Suprapubic skin (tissue), 4 donors: Measurements from ENCODE around the gene R3HDM4. TPM values are rescaled to one million over a fixed set of nuclear protein-coding genes. Genes with fewer than 3 reads are reported as not detected.
"Not testable (repeated sequence)": the region's sequence is repeated elsewhere in the genome, so short reads cannot be mapped to it uniquely, and the experiment has no call there.

Source experiments
- DNase-seq, 2 donors: peaks; one replicate each; pipeline ENCODE4 v3.0.0-alpha.2; 2019; ENCODE audit warnings: low spot score in 2 of 2
- H3K27ac ChIP-seq: fragments of 200-600 bp; sonication (generic); one replicate; pipeline ENCODE4 v1.5.1; 2019
- H3K27me3 ChIP-seq: fragments of 200-600 bp; sonication (generic); one replicate; pipeline ENCODE4 v1.5.1; 2019
- H3K36me3 ChIP-seq: fragments of 200-600 bp; sonication (generic); one replicate; pipeline ENCODE4 v1.5.1; 2019
- H3K4me1 ChIP-seq: fragments of 200-600 bp; sonication (generic); one replicate; pipeline ENCODE4 v1.5.1; 2019
- H3K4me3 ChIP-seq: fragments of 200-600 bp; sonication (generic); one replicate; pipeline ENCODE4 v1.5.1; 2019; ENCODE audit warnings: mild to moderate bottlenecking
- H3K9me3 ChIP-seq: fragments of 200-600 bp; sonication (generic); one replicate; pipeline ENCODE4 v1.5.1; 2019
- CTCF ChIP-seq, 2 donors: fragments of 200-600 bp in 1 of 2; fragments of 450-650 bp in 1 of 2; sonication (generic) in 1 of 2; IDR thresholded peaks; one replicate each; pipeline ENCODE4 v1.5.1; 2016 to 2019; ENCODE audit warnings: antibody characterized with exemption in 2 of 2, mild to moderate bottlenecking in 1 of 2, moderate library complexity in 1 of 2
- EP300 ChIP-seq: sonication (generic); formaldehyde crosslinking; IDR thresholded peaks from one replicate; pipeline ENCODE4 v1.6.1; 2017; ENCODE audit warnings: antibody characterized with exemption
- POLR2A ChIP-seq, 2 donors: fragments of 450-650 bp; IDR thresholded peaks; one replicate each; pipeline ENCODE4 v1.6.1; 2017; ENCODE audit warnings: antibody characterized with exemption in 2 of 2, mild to moderate bottlenecking in 2 of 2, moderate library complexity in 2 of 2
- POLR2AphosphoS5 ChIP-seq, 3 donors: sonication (generic); formaldehyde crosslinking; IDR thresholded peaks; one replicate each; pipeline ENCODE4 v1.6.1; 2017; ENCODE audit warnings: antibody characterized with exemption in 3 of 3
- WGBS: methylation state at CpG from one replicate; pipeline ENCODE4 v1.1.5; 2018; 5-methylcytosine and 5-hydroxymethylcytosine counted together
- total RNA-seq, 4 donors: library from RNA; depleted of rRNA; stranded (reverse); fragments of >200 nt; gene quantifications; one replicate each; pipeline ENCODE4 v1.1.0, GENCODE V29; 2016

Gene R3HDM4
- total RNA-seq, 4 donors from 2014 or later, result 41.3 to 58.3 (median 51.2) TPM

GRCh38 chr19:850979-851335, 62.1 kb downstream of the R3HDM4 start:
- no peak for DNase-seq
- no CpG with 5 or more reads among the region's 13 CpGs for WGBS
- TF ChIP-seq CTCF (IDR thresholded peaks at IDR 0.05) (no peak), POLR2A (IDR thresholded peaks at IDR 0.05) (no peak), EP300 (no peak)
- no peaks in the 10 kb centered on the region for H3K36me3 ChIP-seq
- no peaks in the 10 kb centered on the region for H3K9me3 ChIP-seq
- H3K4me3 ChIP-seq, result no peak overlapping the region
- H3K4me1 ChIP-seq, result peaks cover 31% of the 10 kb centered on the region
- peak overlapping the region; percentile 63 for H3K27ac ChIP-seq
- H3K27me3 ChIP-seq, result peaks cover 37% of the 10 kb centered on the region

DNA sequence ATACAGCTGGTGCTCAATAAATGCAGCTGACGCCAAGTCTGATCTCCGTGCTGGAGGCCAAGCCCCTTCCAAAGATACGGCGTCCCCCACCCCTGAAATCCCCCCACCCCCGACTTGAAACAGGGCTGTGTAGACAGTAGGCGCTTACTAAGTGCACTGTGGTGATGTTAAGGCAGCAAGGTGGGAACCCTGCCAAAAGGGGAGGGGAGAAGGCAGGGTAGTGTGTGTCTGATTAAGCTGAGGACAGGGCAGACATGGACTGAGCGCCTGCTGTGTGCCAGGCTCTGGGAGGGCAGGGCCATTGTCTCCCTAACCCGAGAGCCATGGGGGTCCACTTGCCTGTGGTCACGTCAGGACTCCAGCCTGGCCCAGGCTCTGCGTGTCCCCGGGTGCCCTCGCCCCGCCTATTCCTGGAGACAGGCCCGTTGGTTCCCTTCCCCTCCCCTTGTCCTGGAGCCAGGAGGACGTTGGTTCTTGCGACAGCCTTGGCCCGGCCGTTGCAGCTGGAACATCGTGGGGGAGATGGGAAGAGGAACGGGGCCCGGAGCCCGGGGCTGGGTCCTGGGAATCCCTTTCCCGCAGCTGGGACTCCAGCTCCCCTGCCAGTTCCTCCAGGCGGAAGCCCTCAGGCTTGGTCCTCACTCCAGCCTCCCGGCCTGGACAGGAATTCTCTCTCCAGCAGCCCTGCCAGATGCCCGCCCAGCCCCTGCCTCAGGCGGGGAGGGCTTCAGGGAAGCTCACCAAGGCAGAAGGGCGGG, 62.6 kb downstream of the R3HDM4 start:
- Histone ChIP-seq H3K36me3 (no peaks in the 10 kb centered on the region), H3K4me3 (no peak overlapping the region), H3K27ac (peak overlapping the region; percentile 63), H3K9me3 (no peaks in the 10 kb centered on the region), H3K27me3 (peaks cover 41% of the 10 kb centered on the region), H3K4me1 (peaks cover 31% of the 10 kb centered on the region)
- WGBS, result 76% methylated on average over 6 of the region's 28 CpGs
- TF ChIP-seq EP300, result peak; percentile 22
- peak in 1 of 2 donors; percentile 16 for TF ChIP-seq POLR2A (IDR thresholded peaks at IDR 0.05)
- TF ChIP-seq CTCF (IDR thresholded peaks at IDR 0.05), result no peak
- peak in 2 of 3 donors; percentile 88 for TF ChIP-seq POLR2AphosphoS5 (IDR thresholded peaks at IDR 0.05)
- peak; percentile 95 to 96 for DNase-seq

DNA sequence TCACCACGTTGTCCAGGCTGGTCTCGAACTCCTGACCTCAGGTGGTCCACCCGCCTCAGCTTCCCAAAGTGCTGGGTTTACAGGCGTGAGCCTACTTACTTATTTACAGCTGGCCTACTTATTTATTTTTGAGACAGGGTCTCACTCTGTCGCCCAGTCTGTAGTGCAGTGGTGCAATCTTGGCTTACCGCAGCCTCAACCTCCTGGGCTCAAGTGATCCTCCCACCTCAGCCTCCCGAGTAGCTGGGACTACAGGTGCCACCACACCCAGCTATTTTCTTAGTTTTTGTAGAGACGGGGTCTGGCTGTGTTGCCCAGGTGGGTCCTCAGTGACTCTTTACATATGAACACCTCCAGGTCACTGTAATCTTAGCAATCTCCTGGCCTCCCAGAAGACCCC, 63.8 kb downstream of the R3HDM4 start:
- H3K36me3 ChIP-seq, H3K9me3 ChIP-seq, DNase-seq, H3K4me3 ChIP-seq, H3K27ac ChIP-seq: not testable (repeated sequence)
- Histone ChIP-seq H3K4me1 (peaks cover 34% of the 10 kb centered on the region), H3K27me3 (peaks cover 46% of the 10 kb centered on the region)
- WGBS, result 78% methylated on average over 8 of the region's 8 CpGs

GRCh38 chr19:848386-848921, 64.6 kb downstream of the R3HDM4 start:
- no peak for DNase-seq
- Histone ChIP-seq H3K27me3 (peaks cover 53% of the 10 kb centered on the region), H3K4me3 (no peak overlapping the region), H3K27ac (no peak overlapping the region), H3K4me1 (peaks cover 41% of the 10 kb centered on the region), H3K36me3 (no peaks in the 10 kb centered on the region), H3K9me3 (no peaks in the 10 kb centered on the region)
- 40% methylated on average over 10 of the region's 12 CpGs for whole genome bisulfite sequencing
- TF ChIP-seq CTCF (IDR thresholded peaks at IDR 0.05), result no peak
- TF ChIP-seq POLR2AphosphoS5 (IDR thresholded peaks at IDR 0.05), result no peak
- TF ChIP-seq EP300, result no peak
- TF ChIP-seq POLR2A (IDR thresholded peaks at IDR 0.05), result no peak

Other genes starting within 250 kb of the R3HDM4 start
- 10 to 100 TPM; 19.6 to 61.4 (median 59.0) TPM for gene FSTL3, start 236.8 kb downstream of the R3HDM4 start, total RNA-seq
- gene PRSS57, start 217.8 kb downstream of the R3HDM4 start, total RNA-seq, result not detected
- 10 to 100 TPM; 19.4 to 45.4 (median 24.2) TPM for gene PALM, start 204.3 kb downstream of the R3HDM4 start, total RNA-seq
- 1 to 10 TPM in 2 of 4 donors, under 1 TPM in 1, not detected in 1; 0.60 to 6.5 (median 2.0) TPM for gene MISP, start 162.1 kb downstream of the R3HDM4 start, total RNA-seq
- gene PTBP1, start 115.8 kb downstream of the R3HDM4 start, total RNA-seq, result 100 to 1,000 TPM; 152 to 227 (median 174) TPM
- not detected for gene PLPPR3, start 91.3 kb downstream of the R3HDM4 start, total RNA-seq
- gene AZU1, start 85.4 kb downstream of the R3HDM4 start, total RNA-seq, result under 1 TPM in 1 of 4 donors, not detected in 3; 0.79 TPM
- not detected for gene PRTN3, start 72.2 kb downstream of the R3HDM4 start, total RNA-seq
- under 1 TPM in 1 of 4 donors, not detected in 3; 0.79 TPM for gene ELANE, start 60.9 kb downstream of the R3HDM4 start, total RNA-seq
- 100 to 1,000 TPM; 195 to 332 (median 294) TPM for gene CFD, start 53.6 kb downstream of the R3HDM4 start, total RNA-seq
- 10 to 100 TPM; 45.1 to 63.9 (median 57.0) TPM for gene MED16, start 20.0 kb downstream of the R3HDM4 start, total RNA-seq
- not detected for gene RNU6-9, start 19.7 kb downstream of the R3HDM4 start, total RNA-seq
- under 1 TPM in 1 of 4 donors, not detected in 3; 0.29 TPM for gene KISS1R, start 4.1 kb upstream of the R3HDM4 start, total RNA-seq
- 1 to 10 TPM; 4.7 to 7.5 (median 6.1) TPM for gene ARID3A, start 12.8 kb upstream of the R3HDM4 start, total RNA-seq
- gene WDR18, start 71.1 kb upstream of the R3HDM4 start, total RNA-seq, result 10 to 100 TPM; 25.0 to 52.6 (median 42.2) TPM
- 1 to 10 TPM in 1 of 4 donors, under 1 TPM in 1, not detected in 2; 0.13 to 1.1 TPM for gene GRIN3B, start 87.2 kb upstream of the R3HDM4 start, total RNA-seq
- 100 to 1,000 TPM; 165 to 349 (median 243) TPM for gene TMEM259, start 107.9 kb upstream of the R3HDM4 start, total RNA-seq
- gene RNU6-2, start 108.3 kb upstream of the R3HDM4 start, total RNA-seq, result not detected
- 10 to 100 TPM; 44.0 to 75.1 (median 68.4) TPM for gene CNN2, start 113.4 kb upstream of the R3HDM4 start, total RNA-seq
- 10 to 100 TPM; 29.8 to 97.6 (median 47.5) TPM for gene ABCA7, start 126.9 kb upstream of the R3HDM4 start, total RNA-seq
- 10 to 100 TPM; 11.5 to 13.4 (median 12.6) TPM for gene ARHGAP45, start 153.9 kb upstream of the R3HDM4 start, total RNA-seq
- 100 to 1,000 TPM in 3 of 4 donors, 10 to 100 TPM in 1; 84.1 to 142 (median 111) TPM for gene POLR2E, start 182.2 kb upstream of the R3HDM4 start, total RNA-seq
- gene GPX4, start 190.8 kb upstream of the R3HDM4 start, total RNA-seq, result 100 to 1,000 TPM; 267 to 359 (median 344) TPM